Measurements from ENCODE around the gene HNF1B. TPM values are rescaled to one million over a fixed set of nuclear protein-coding genes. Genes with fewer than 3 reads are reported as not detected.

The HNF1B gene
- total RNA-seq = 10 to 100 TPM; 14.4 to 31.4 (median 16.0) TPM

DNA sequence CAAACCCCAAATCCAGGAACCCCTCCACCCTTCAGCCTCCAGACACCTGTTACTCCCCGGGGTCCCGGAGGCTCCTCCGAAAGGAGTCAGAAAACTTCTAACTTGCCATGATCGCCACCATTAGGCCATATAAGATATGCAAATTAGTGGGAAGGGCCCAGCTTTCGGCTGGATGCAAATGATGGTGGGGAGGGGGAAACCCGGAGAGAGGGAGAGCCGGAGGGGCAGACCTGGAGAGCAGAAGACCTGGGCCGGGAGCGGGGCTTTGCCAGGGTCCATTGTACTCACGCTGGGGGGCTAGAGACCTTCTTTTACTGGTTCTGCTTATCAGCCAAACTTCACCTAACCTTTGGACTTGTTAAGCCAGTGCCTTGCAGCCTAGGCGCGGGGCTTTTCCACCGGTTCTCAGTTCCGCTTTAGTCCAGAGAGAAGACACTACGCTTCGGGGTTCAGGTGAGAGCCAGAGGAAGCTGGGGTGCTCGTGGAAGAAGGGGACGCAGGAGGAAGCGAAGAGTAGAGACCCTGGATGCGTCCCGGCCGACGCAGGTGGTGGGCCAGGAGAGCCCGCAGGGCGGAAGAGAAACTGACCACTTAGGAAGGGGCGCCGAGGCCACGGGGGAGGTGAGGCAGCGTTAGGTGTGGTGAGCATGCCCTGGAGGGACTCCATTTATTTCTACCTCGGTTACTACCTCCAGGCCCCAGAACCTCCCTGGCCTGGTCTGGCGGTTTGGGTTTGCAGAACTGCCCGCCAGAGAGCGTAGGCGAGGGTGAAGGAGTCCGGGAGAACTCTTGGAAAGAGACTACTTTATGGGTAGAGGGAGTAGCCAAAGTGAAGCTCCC lies at the start of gene HNF1B:
Gene HNF1B, minus strand, starts transcription at position 99 of the 840 bp plus-strand sequence. CDS start 175 bp downstream, outside the sequence.
- Histone ChIP-seq H3K27ac (peak within 1 kb of the TSS; percentile 75 to 86 (median 84)), H3K4me1 (peaks cover 29 to 43% (median 33%) of the 10 kb centered on the region in 4 donors), H3K27me3 (peaks cover 0 to 42% (median 20%) of the 10 kb centered on the region in 4 donors), H3K36me3 (no peaks in the 10 kb centered on the region), H3K9me3 (no peaks in the 10 kb centered on the region), H3K4me3 (peak within 1 kb of the TSS; percentile 3 to 56 (median 48))
- DNase-seq (peak; percentile 74 to 77), ATAC-seq (ENCODE audit: low FRiP score in 2 of 2) (peak; percentile 43 to 76)
- TF ChIP-seq POLR2AphosphoS5 (IDR thresholded peaks at IDR 0.05) (peak in 1 of 2 donors; percentile 79), POLR2A (IDR thresholded peaks at IDR 0.05) (peak in 2 of 4 donors; percentile 28 to 68), EP300 (IDR thresholded peaks at IDR 0.05) (no peak)
- 4 to 8% methylated on average over 26 to 35 of the region's 35 CpGs for WGBS, 2 donors

GRCh38 chr17:37792787-37793186 lies 47.9 kb upstream of the HNF1B start:
- Histone ChIP-seq H3K36me3 (no peaks in the 10 kb centered on the region), H3K27me3 (no peaks in the 10 kb centered on the region), H3K27ac (no peak overlapping the region), H3K4me3 (no peak overlapping the region), H3K9me3 (no peaks in the 10 kb centered on the region), H3K4me1 (no peaks in the 10 kb centered on the region)
- no peak for ATAC-seq (ENCODE audit: low FRiP score in 2 of 2)
- no peak for DNase-seq
- no peak for TF ChIP-seq POLR2AphosphoS5 (IDR thresholded peaks at IDR 0.05)
- TF ChIP-seq, protein P1, sequence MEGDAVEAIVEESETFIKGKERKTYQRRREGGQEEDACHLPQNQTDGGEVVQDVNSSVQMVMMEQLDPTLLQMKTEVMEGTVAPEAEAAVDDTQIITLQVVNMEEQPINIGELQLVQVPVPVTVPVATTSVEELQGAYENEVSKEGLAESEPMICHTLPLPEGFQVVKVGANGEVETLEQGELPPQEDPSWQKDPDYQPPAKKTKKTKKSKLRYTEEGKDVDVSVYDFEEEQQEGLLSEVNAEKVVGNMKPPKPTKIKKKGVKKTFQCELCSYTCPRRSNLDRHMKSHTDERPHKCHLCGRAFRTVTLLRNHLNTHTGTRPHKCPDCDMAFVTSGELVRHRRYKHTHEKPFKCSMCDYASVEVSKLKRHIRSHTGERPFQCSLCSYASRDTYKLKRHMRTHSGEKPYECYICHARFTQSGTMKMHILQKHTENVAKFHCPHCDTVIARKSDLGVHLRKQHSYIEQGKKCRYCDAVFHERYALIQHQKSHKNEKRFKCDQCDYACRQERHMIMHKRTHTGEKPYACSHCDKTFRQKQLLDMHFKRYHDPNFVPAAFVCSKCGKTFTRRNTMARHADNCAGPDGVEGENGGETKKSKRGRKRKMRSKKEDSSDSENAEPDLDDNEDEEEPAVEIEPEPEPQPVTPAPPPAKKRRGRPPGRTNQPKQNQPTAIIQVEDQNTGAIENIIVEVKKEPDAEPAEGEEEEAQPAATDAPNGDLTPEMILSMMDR (IDR thresholded peaks at IDR 0.05) = no peak
- TF ChIP-seq EP300 (IDR thresholded peaks at IDR 0.05) = no peak
- no peak for TF ChIP-seq POLR2A (IDR thresholded peaks at IDR 0.05)
- whole genome bisulfite sequencing, 2 donors = 66 to 67% methylated on average over 2 of the region's 2 CpGs

DNA sequence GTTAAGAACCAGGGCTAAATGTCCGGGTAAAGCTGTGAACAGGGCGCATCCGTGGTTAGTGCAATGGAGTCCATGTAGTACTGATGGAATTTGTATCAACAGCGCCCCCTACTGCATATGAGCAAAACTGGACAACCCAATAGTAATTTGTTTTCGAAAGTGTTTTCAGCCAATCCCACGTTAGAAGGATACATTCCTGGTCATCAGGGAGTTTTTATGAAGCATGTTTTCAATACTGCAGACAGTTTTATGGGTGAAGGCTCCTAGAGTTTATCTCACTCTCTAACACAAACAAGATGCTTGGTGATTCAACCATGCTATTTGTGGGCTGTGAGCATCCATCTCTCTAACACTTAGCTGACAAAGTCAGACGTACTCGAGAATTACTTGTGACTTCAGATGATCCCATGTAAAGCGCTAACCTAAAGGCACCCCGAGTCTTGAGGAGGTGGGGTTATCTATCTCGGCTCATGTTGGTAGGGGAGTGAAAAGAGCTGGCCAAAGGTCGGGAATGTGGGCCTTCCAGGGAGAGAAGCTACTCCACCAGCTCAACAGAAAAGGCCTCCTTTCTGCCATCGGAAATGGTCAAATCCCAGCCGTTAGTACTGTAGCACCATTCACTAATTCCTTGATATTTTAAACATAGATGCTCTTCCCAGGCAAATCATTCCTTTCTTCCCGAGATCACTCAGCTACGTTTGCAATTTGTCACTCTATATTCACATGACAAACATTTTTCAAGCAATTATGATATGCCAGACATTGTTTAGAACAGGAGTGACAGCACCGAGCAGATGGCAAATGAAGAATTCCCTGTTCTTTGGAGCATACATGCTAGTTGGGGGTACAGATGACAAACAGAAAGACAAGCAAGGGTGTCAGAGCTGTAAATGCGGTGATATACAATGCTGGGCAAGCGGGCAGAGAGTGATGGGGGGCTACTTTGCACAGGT lies 46.9 kb upstream of the HNF1B start:
- no peaks in the 10 kb centered on the region for H3K27me3 ChIP-seq
- ATAC-seq (ENCODE audit: low FRiP score in 2 of 2) (peak in 1 of 2 donors; percentile 24), DNase-seq (no peak)
- no peaks in the 10 kb centered on the region for H3K4me1 ChIP-seq
- no peak overlapping the region for H3K4me3 ChIP-seq
- no peaks in the 10 kb centered on the region for H3K36me3 ChIP-seq
- TF ChIP-seq, protein P1 (IDR thresholded peaks at IDR 0.05) = peak in 5 of 6 experiments; percentile 34 to 53 (median 48)
- no peak for TF ChIP-seq POLR2A (IDR thresholded peaks at IDR 0.05)
- no peak for TF ChIP-seq EP300 (IDR thresholded peaks at IDR 0.05)
- TF ChIP-seq POLR2AphosphoS5 (IDR thresholded peaks at IDR 0.05) = no peak
- no peak overlapping the region for H3K27ac ChIP-seq
- 60 to 67% methylated on average over 19 of the region's 19 CpGs for WGBS, 2 donors
- H3K9me3 ChIP-seq = no peaks in the 10 kb centered on the region

- Histone ChIP-seq H3K27me3 (no peaks in the 10 kb centered on the region), H3K4me1 (no peaks in the 10 kb centered on the region), H3K27ac (no peak overlapping the region), H3K9me3 (no peaks in the 10 kb centered on the region), H3K4me3 (no peak overlapping the region), H3K36me3 (no peaks in the 10 kb centered on the region)
- TF ChIP-seq POLR2A (IDR thresholded peaks at IDR 0.05) (no peak), POLR2AphosphoS5 (IDR thresholded peaks at IDR 0.05) (no peak), EP300 (IDR thresholded peaks at IDR 0.05) (no peak)
- TF ChIP-seq, protein P1 (IDR thresholded peaks at IDR 0.05) = no peak
- 88 to 91% methylated on average over 9 of the region's 9 CpGs for WGBS, 2 donors
- no peak for DNase-seq
- ATAC-seq (ENCODE audit: low FRiP score in 2 of 2) = no peak
Measured at GRCh38 chr17:37789771-37790541, 45.1 kb upstream of the HNF1B start.
